ENCODE data around the gene C1RL. TPM values are rescaled to one million over a fixed set of nuclear protein-coding genes. Genes with fewer than 3 reads are reported as not detected.

Gene C1RL
- total RNA-seq, 1 donor from 2014 or later = 122 TPM

- Histone ChIP-seq H3K36me3 (peaks cover 0 to 8% of the 10 kb centered on the region in 2 donors), H3K9me3 (no peaks in the 10 kb centered on the region), H3K4me1 (no peaks in the 10 kb centered on the region), H3K27ac (no peak overlapping the region), H3K4me3 (no peak overlapping the region), H3K27me3 (no peaks in the 10 kb centered on the region)
- TF ChIP-seq POLR2A (IDR thresholded peaks at IDR 0.05) = no peak
- TF ChIP-seq, protein P1, sequence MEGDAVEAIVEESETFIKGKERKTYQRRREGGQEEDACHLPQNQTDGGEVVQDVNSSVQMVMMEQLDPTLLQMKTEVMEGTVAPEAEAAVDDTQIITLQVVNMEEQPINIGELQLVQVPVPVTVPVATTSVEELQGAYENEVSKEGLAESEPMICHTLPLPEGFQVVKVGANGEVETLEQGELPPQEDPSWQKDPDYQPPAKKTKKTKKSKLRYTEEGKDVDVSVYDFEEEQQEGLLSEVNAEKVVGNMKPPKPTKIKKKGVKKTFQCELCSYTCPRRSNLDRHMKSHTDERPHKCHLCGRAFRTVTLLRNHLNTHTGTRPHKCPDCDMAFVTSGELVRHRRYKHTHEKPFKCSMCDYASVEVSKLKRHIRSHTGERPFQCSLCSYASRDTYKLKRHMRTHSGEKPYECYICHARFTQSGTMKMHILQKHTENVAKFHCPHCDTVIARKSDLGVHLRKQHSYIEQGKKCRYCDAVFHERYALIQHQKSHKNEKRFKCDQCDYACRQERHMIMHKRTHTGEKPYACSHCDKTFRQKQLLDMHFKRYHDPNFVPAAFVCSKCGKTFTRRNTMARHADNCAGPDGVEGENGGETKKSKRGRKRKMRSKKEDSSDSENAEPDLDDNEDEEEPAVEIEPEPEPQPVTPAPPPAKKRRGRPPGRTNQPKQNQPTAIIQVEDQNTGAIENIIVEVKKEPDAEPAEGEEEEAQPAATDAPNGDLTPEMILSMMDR (IDR thresholded peaks at IDR 0.05) = no peak
- TF ChIP-seq POLR2AphosphoS5 (IDR thresholded peaks at IDR 0.05; ENCODE audit: insufficient read depth in 1 of 2, low read depth in 1 of 2) = no peak
- DNase-seq (ENCODE audit: extremely low spot score in 2 of 2) = no peak
- intact Hi-C loops (cut with DNase I) = no loop called here
These were observed 34.5 kb upstream of the C1RL start for GRCh38 chr12:7143564-7143963.

DNA sequence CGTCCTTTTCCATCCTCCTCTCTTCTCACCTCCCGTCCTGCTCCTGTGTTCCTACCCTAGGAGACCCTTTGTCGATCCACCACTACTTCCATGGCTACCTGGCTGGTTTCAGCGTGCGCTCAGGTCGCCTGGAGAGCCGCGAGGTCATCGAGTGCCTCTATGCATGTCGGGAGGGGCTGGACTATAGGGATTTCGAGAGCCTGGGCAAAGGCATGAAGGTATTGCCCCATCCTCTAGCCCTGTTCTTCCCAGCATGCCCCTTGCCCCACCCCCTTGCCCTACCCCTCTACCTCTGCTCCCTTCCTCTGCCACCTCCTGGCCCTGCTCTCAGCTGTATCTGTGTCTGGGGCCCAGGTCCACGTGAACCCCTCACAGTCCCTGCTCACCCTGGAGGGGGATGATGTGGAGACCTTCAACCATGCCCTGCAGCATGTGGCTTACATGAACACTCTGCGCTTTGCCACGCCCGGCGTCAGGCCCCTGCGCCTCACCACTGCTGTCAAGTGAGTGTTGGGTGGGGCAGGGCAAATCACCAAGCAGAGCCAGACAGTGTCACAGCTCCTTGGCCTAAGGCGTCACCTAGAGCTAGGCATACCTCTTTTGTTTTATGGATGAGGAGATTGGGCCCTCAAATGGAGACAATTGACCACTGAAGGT lies 33.9 kb upstream of the C1RL start:
- no peaks in the 10 kb centered on the region for H3K4me1 ChIP-seq
- peaks cover 0 to 8% of the 10 kb centered on the region in 2 donors for H3K36me3 ChIP-seq
- no peaks in the 10 kb centered on the region for H3K27me3 ChIP-seq
- no peak overlapping the region for H3K4me3 ChIP-seq
- no peak for TF ChIP-seq POLR2A (IDR thresholded peaks at IDR 0.05)
- TF ChIP-seq, protein P1 (IDR thresholded peaks at IDR 0.05) = no peak
- TF ChIP-seq POLR2AphosphoS5 (IDR thresholded peaks at IDR 0.05; ENCODE audit: insufficient read depth in 1 of 2, low read depth in 1 of 2) = no peak
- intact Hi-C loops (cut with DNase I) = no loop called here
- no peak overlapping the region for H3K27ac ChIP-seq
- no peak for DNase-seq (ENCODE audit: extremely low spot score in 2 of 2)
- no peaks in the 10 kb centered on the region for H3K9me3 ChIP-seq

DNA sequence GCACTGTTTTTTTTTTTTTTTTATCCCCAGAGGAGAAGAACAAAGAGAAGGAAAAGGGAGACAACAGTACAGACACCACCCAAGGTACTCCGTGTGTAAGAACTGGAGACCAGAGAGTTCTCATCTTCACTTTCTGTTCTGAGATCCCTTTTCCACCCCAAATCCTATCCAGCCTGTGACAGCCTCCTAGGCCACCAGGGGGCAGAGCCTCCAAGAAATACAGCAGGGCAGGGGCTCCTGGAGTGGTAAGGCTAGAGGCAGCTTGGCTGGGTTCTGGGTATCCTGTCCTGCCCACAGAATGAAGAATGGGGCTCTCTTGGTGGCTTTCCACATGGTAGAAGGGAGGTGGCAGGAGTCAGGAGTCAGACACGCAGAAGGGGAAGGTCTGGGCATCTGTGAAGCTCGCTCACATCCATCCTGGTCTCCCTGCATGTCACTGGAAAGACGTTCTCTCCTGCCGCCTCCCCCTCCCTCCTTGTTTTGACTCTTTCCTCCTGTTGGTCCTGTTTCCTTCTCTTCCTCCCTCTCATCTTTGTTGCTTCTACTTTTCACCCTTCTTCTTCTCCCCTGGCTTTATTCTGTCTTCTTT lies 33.1 kb upstream of the C1RL start:
- Histone ChIP-seq H3K4me3 (no peak overlapping the region), H3K4me1 (no peaks in the 10 kb centered on the region), H3K27ac (no peak overlapping the region), H3K36me3 (peaks cover 0 to 8% of the 10 kb centered on the region in 2 donors), H3K27me3 (no peaks in the 10 kb centered on the region), H3K9me3 (no peaks in the 10 kb centered on the region)
- no peak for TF ChIP-seq POLR2A (IDR thresholded peaks at IDR 0.05)
- no peak for TF ChIP-seq POLR2AphosphoS5 (IDR thresholded peaks at IDR 0.05; ENCODE audit: insufficient read depth in 1 of 2, low read depth in 1 of 2)
- TF ChIP-seq, protein P1 (IDR thresholded peaks at IDR 0.05) = peak; percentile 27 to 58 (median 39)
- no peak for DNase-seq (ENCODE audit: extremely low spot score in 2 of 2)
- intact Hi-C loops (cut with DNase I) = no loop called here

DNA sequence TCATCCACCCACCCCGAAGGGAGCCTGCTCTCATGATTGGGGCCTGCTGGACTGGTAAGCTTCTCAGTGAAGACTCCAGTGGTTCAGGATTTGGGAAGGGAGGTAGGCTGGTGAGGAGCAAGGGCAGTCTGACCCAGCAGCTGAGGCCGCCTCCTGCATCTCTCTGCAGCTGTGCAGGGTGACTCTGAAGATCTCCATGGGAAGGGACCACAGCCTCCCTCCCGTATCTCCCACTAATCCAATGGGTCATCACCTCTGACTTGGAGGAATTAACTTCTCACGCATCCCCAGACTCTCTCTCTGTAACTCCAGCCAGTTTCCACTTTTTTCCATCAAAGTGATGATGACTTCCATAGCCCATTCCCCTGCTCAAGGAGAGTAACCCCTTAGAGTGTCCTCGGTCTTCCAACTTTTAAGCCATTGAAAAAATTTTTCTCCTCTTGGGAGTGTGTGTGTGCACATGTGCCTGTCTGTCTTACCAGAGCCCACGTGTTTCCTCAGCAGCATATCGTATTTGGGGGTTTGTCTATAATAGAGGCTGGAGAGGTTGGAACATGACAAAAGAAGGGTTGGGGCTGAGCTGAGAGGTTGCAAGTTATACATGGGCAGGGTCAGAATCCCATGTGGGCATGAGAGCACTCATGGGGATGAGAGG lies 32.5 kb upstream of the C1RL start:
- Histone ChIP-seq H3K4me3 (no peak overlapping the region), H3K27me3 (no peaks in the 10 kb centered on the region), H3K9me3 (no peaks in the 10 kb centered on the region), H3K4me1 (no peaks in the 10 kb centered on the region), H3K27ac (no peak overlapping the region), H3K36me3 (peaks cover 0 to 8% of the 10 kb centered on the region in 2 donors)
- no peak for TF ChIP-seq POLR2AphosphoS5 (IDR thresholded peaks at IDR 0.05; ENCODE audit: insufficient read depth in 1 of 2, low read depth in 1 of 2)
- TF ChIP-seq, protein P1 (IDR thresholded peaks at IDR 0.05) = no peak
- no peak for TF ChIP-seq POLR2A (IDR thresholded peaks at IDR 0.05)
- no peak for DNase-seq (ENCODE audit: extremely low spot score in 2 of 2)
- intact Hi-C loops (cut with DNase I) = no loop called here

GRCh38 chr12:7139200-7139599 lies 30.2 kb upstream of the C1RL start:
- H3K27ac ChIP-seq = no peak overlapping the region

More at GRCh38 chr12:7139200-7139599, 30.2 kb upstream of the C1RL start:
- Histone ChIP-seq H3K27me3 (no peaks in the 10 kb centered on the region), H3K4me3 (no peak overlapping the region), H3K9me3 (no peaks in the 10 kb centered on the region), H3K4me1 (no peaks in the 10 kb centered on the region), H3K36me3 (peaks cover 0 to 13% of the 10 kb centered on the region in 2 donors)
- TF ChIP-seq, protein P1 (IDR thresholded peaks at IDR 0.05) = no peak
- TF ChIP-seq POLR2AphosphoS5 (IDR thresholded peaks at IDR 0.05; ENCODE audit: insufficient read depth in 1 of 2, low read depth in 1 of 2) (no peak), POLR2A (IDR thresholded peaks at IDR 0.05) (no peak)
- intact Hi-C loops (cut with DNase I) = no loop called here
- no peak for DNase-seq (ENCODE audit: extremely low spot score in 2 of 2)

Measured in vagina (tissue), 2 donors.